HG03354 (cell line): ENCODE results near the gene BRWD1.
"Not testable (repeated sequence)": the region's sequence is repeated elsewhere in the genome, so short reads cannot be mapped to it uniquely, and the experiment has no call there.

Source experiments
- ATAC-seq: cut with Tn5 transposase; IDR thresholded peaks from one replicate; pipeline ENCODE4 v1.9.1; 2021; ENCODE audit warnings: mild to moderate bottlenecking; ENCODE audit not compliant: unreplicated experiment, poor library complexity, severe bottlenecking

Gene BRWD1

GRCh38 chr21:39181205-39181818, 132.1 kb downstream of the BRWD1 start:
- no peak for ATAC-seq

- ATAC-seq: no peak
These were observed 132.9 kb downstream of the BRWD1 start for GRCh38 chr21:39180429-39181019.

GRCh38 chr21:39178421-39178820, 135.0 kb downstream of the BRWD1 start:
- no peak for ATAC-seq

GRCh38 chr21:39176271-39176709, 137.1 kb downstream of the BRWD1 start:
- ATAC-seq: no peak

- ATAC-seq: no peak
These were observed 137.8 kb downstream of the BRWD1 start for GRCh38 chr21:39175665-39176064.

GRCh38 chr21:39175154-39175553, 138.3 kb downstream of the BRWD1 start:
- ATAC-seq: no peak

- ATAC-seq: no peak
These were observed 139.4 kb downstream of the BRWD1 start for GRCh38 chr21:39173716-39174680.

GRCh38 chr21:39169906-39170305, 143.5 kb downstream of the BRWD1 start:
- no peak for ATAC-seq

- no peak for ATAC-seq
These were observed 144.6 kb downstream of the BRWD1 start for GRCh38 chr21:39168800-39169199.

GRCh38 chr21:39164523-39164922, 148.9 kb downstream of the BRWD1 start:
- no peak for ATAC-seq

GRCh38 chr21:39161064-39161463, 152.4 kb downstream of the BRWD1 start:
- ATAC-seq: no peak

- no peak for ATAC-seq
These were observed 153.9 kb downstream of the BRWD1 start for GRCh38 chr21:39159342-39160063.

- ATAC-seq: not testable (repeated sequence)
These were observed 156.2 kb downstream of the BRWD1 start for GRCh38 chr21:39157241-39157640.

- ATAC-seq: no peak
These were observed 157.4 kb downstream of the BRWD1 start for GRCh38 chr21:39156024-39156423.

- ATAC-seq: no peak
These were observed 157.9 kb downstream of the BRWD1 start for GRCh38 chr21:39155578-39155977.

GRCh38 chr21:39153842-39154241, 159.6 kb downstream of the BRWD1 start:
- no peak for ATAC-seq

GRCh38 chr21:39153373-39153772, 160.1 kb downstream of the BRWD1 start:
- ATAC-seq: no peak

GRCh38 chr21:39152271-39152670, 161.2 kb downstream of the BRWD1 start:
- ATAC-seq: no peak

GRCh38 chr21:39150877-39151276, 162.6 kb downstream of the BRWD1 start:
- no peak for ATAC-seq

- ATAC-seq: no peak
These were observed 163.1 kb downstream of the BRWD1 start for GRCh38 chr21:39150316-39150715.
